HG03457 (cell line): ENCODE results near the gene SPATA13.

ENCODE experiments used
- ATAC-seq: cut with Tn5 transposase; IDR thresholded peaks from one replicate; pipeline ENCODE4 v1.9.1; 2021; ENCODE audit warnings: moderate number of reproducible peaks; ENCODE audit not compliant: unreplicated experiment

Gene SPATA13

DNA sequence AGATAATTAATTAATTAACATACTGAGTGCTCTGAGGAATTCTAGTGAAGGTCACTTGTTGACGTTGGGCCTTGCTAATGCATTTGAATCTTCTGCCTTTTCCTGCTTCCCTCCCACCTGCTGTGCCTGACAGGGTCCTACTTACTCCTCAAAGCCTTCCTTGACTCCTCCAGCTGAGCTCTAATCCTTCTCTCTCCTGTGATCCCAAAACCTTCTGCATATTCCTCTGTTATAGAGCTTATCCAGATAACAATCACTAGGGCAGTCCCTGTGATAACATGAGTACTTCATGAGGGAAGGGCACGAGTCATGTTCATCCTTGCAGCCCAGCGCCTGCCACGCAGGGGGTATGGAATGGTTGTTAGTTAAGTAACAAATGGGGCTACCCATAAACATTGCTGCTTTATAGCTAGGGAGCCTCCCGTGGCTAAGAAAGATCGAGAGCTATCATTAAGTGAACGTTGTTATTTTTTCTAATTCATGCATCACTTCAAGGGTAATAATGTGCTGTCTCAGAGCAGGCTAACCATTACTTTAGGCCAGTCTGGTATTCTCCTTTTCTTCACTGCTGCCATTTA, 19.1 kb upstream of the SPATA13 start:
- no peak for ATAC-seq

DNA sequence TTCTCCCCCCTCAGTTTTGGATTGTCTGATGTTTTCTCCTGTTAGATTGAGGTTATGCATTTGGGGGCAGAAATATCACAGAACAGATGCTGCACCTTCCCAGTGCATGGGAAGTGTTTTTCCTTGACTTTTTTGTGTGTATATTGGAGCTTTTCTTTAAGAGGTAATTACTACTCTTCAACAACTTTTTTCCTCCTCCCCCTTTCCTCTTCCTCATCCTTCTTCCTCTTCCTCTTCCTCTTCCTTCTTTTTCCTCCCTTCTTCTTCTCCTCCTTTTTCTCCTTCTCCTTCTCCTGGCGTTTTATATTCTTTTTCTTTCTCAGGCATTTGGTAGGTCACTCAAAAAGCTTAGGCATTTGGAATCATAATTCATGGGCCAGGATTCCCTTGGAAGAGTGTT, 18.1 kb upstream of the SPATA13 start:
- ATAC-seq, result no peak

DNA sequence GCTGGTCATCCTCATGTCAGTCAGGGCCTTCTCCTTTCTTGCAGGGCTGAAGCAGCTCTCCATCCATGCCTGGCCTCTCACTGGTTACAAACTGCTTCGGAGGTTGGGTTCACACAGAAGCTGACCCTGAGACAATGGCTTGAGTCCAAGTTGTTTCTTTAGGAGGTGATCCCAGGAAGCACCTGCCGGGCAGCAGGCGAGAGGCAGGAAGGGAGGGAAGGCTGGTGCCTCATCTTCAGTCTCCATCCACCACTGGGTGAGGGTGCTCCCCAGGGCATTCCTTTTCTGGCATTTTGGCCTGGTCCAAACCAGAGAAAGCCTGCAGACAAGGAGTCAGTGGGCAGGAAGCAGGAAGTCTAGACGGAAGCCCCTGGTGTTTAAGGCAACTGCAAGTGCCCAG, 17.6 kb upstream of the SPATA13 start:
- no peak for ATAC-seq

- no peak for ATAC-seq
These were observed 15.3 kb upstream of the SPATA13 start for GRCh38 chr13:24145240-24145639.

DNA sequence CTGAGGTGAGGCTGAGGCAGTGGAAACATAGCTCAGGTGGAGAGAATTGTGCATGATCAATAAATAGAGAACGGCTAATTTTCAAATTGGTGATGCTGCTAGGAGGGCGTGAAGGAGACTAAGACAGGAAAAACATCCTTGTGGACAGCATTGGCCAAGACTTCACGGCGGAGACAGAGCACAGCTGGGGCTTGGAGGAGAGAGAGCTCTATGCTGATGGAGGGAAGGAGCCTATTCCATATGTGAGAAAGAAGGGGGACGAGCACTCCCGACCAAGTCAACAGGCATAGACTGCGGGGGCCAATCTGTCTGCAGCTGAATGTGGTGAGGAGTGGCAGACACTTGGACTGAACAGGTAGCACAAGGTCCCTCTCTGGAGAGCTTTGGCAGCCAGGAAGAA, 14.8 kb upstream of the SPATA13 start:
- ATAC-seq, result no peak

GRCh38 chr13:24146961-24147569, 13.5 kb upstream of the SPATA13 start:
- ATAC-seq, result no peak

DNA sequence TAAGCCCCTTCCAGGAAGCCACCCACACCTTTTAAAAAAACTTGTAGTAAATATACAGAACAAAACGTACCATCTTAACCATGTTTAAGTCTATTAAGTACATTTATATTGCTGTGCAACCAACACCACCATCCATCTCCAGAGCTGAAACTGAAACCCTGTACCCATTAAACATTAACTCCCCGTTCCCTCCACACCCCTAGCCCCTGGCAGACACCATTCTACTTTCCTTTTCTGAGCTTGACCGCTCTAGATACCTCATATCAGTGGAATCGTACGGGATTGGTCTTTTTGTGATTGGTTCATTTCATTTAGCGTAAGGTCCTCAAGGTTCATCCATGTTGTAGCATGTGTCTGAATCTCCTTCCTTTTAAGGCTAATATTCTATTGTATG, 13.0 kb upstream of the SPATA13 start:
- no peak for ATAC-seq

GRCh38 chr13:24148414-24149235, 11.9 kb upstream of the SPATA13 start:
- no peak for ATAC-seq

DNA sequence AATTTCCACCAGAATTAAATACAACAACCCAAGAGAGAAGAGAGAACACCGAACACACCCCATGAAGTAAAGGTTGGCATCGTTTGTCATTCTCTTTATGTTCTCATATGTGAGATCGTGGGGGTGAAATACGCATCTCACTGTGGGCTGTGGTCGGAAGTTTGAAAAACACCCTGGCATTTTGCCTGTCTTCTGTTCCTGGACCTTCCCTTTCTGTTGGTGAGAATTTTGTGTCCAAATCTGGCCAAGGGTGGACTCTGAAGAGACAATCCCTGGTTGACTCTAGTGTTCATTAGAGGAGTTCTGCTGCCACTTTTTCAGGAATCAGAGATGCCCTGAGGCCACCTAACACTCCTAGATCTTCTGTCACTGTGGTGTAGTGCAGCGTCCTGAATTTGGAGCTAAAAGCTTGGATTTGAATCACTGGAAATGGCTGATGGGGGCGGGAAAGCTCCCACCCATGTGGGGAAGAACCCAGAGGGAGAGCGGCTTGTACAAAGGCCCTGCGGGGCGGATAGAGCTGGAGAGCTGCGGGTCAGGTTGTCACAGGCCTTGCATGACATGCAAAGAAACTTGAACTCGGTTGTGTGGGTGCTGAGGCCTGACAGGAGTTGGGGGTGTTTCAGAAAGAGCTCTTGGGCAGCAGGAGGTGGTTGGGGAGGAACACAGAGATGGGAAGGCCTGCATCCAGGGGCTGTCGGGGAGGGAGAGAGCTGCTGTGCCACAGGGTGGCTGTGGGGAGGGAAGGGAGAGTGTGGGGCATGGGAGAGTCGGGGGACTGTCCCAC, 11.1 kb upstream of the SPATA13 start:
- ATAC-seq, result no peak

- no peak for ATAC-seq
These were observed 9.9 kb upstream of the SPATA13 start for GRCh38 chr13:24150572-24150971.

DNA sequence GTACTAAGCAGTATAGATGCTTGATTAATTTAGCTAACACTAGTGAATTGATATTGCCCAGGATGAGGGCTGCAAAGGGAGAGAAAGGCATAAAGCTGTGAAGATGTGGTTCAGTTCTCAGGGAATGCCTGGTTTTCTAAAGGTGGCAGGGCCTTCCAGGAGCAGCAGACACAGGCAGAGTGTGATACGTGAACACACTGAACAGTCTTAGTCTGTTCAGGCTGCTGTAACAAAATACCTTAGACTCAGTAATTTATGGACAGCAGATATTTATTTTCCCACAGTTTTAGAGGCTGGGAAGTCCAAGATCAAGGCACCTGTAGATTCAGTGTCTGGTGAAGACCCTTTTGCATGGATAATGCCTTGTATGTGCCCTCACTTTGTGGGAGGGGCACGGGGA, 8.7 kb upstream of the SPATA13 start:
- no peak for ATAC-seq

DNA sequence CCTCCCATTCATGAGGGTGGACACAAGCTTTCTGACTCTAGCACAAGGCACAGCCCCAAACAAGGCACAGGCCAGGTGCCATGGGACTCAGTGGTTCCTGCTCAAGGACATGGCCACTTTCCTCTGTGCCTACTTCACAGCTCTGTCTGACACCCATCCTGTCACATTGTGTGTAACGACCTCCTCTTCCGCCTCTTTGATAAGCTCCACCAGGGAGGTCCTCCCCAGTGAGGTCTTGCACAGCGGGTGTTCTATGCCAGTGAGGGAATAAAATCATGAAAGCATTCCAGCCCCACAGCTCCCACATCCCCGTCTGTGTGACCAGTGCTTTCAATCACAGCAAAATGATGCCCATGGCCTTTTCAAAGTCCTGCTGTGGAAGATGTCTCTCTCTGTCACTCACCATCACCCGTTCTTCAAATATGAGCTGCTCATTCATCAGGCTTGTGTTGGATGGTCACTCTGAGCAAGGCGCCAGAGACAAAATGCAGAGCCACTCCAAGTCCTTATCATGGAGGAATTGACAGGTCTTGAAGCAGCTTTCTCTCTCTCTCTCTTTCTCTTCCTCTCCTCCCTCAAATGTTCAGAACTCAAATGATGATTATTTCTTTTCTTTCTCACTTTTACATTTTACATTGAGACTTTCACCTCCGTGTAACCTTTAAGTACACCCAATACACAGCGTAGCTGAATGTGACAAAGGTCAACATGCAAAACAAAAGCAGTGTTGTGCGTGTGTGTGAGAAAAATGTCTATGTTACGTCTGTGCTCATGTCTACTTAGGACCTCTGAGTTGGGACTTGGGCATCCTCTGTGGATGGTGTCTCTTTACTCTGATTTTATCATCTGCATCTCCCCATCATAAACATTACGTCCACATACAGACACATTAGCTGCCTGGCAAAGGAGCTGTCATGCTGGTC, 8.0 kb upstream of the SPATA13 start:
- ATAC-seq, result no peak

GRCh38 chr13:24153347-24153746, 7.2 kb upstream of the SPATA13 start:
- ATAC-seq, result no peak

GRCh38 chr13:24153979-24154701, 6.4 kb upstream of the SPATA13 start:
- ATAC-seq, result no peak

DNA sequence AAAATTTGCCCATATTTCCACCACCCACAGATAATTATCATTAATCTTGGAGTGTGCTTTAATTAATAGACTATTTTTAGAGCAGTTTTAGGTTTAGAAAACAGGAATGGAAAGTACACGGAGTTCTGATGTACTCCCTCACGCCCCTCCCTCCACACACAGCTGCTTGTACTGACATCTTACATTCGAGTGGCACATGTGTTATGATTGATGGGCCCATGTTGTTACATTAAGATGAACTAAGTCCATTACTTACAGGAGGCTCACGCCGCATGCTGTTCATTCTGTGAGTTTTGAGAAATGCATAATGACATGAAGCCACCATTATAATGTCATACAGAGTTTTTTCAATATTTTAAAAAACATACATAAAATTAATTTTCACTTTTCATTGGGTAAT, 1.2 kb upstream of the SPATA13 start:
- no peak for ATAC-seq

DNA sequence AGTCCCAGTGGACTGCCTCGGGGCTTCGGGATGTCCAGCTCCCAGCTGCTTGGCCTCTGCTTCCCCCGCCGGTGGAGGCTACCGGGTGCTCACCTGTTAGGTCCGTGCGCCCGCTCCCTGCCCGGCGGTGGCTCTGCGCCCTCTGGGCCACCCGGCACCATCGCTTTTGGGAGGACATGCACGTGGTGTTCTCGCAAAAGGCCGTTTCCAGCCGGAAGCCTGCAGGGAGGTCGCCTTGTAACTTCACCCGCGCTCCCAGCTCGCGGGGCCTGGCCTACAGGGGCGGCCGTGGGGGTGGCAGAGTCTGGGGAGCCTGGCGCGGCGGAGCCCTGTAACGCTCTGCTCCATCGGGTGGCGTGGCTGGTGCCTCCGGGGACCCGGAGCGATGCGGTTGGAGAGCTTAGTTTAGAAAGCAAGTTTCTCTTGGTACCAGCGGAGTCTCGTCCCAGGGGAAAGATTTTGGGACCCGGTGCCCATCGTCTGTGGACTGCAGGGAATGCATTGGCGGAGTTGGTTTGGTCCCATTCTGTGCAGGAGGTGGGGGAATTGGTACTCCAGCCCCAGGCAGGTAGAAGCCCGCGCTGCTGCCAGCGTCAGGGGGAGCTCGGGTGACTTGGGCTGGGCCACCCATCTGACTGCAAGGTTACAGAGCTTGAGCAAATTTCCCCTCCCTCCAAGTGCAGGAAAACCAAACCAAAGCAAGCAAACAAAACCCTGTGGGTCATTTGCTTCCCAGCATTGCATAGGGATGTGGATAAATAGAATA, 673 bp downstream of the SPATA13 start:
- no peak for ATAC-seq

- ATAC-seq, result no peak
These were observed 1.5 kb downstream of the SPATA13 start for GRCh38 chr13:24161980-24162525.

GRCh38 chr13:24162604-24163003, 2.1 kb downstream of the SPATA13 start:
- ATAC-seq, result no peak

DNA sequence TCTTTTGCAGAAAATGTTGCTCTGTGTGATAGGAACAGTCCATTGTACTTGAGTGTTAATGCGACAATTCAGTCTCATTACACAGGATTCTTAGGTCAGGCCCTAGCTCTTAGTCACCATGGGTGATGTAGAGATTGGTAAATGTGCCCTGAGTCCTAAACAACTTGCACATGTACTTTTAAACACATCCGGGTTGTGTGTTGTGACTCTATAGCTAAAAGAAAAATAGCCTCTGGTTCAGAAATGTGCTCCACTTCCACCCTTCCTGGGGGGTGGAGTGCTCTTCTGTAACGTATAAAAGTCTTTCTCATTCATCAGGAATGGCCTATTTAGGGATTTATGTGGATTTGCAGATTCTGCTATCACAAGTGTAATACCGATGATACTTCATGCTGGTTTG, 5.2 kb downstream of the SPATA13 start:
- ATAC-seq, result no peak
